Measurements from ENCODE around the gene MED28.

MED28 gene

DNA sequence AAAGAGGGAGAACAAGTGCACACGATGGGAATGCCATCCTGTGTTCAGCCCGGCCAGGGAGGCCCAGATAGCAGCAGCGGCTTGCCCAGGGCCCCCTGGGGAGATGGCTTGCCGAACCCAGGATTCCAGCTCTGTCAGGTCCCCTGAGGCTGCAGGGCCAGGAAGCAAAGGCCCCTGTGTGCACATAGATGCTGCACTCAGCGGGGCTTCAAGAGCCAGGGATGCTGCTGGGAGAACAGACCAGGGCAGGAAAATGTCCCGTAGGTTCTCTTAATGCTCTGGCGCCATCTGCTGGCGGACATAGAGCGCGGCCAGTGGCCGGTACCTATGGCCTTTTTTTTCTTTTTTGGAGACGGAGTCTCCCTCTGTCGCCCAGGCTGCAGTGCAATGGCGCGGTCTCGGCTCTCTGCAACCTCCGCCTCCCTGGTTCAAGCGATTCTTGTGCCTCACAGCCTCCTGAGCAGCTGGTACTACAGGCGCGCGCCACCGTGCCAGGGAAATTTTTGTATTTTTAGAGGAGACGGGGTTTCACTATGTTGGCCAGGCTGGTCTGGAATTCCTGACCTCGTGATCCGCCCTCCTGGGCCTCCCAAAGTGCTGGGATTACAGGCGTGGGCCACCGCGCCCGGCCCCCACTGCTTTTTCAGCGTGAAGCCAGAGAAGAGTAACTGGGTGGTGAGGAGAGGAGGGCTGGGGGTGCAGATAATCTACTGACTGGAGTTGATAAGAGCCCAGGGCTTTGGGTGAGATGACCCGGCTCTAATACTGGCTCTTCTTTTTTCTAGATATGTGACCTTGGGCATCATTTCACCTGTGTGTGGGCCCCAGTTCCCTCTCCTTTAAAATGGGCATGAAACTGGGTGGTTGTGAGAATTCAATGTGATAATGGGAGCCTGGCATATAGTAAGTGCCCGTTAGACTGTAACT is 22.5 kb downstream of the MED28 start:
- no peak overlapping the region for H4K91ac ChIP-seq (ENCODE audit: low read depth, low read length, poor library complexity)
- H3K4me2 ChIP-seq (ENCODE audit: insufficient read depth, low read length, poor library complexity, severe bottlenecking) = no peak overlapping the region
- no peak overlapping the region for H2AFZ ChIP-seq (ENCODE audit: low read length)
- no peak overlapping the region for H3K18ac ChIP-seq (ENCODE audit: low read length)
- H3K9ac ChIP-seq (ENCODE audit: low read depth, low read length, poor library complexity) = no peak overlapping the region
- no peak overlapping the region for H2BK120ac ChIP-seq (ENCODE audit: low read depth, low read length)
- H3K79me1 ChIP-seq (ENCODE audit: low read depth, low read length) = no peaks in the 10 kb centered on the region
- peaks cover 16 to 63% of the 10 kb centered on the region in 2 donors for H3K36me3 ChIP-seq (replicated peaks in 1 of 2; ENCODE audit: control insufficient read depth in 2 of 2, insufficient read depth in 2 of 2, low read length in 2 of 2)
- H3K23ac ChIP-seq (ENCODE audit: low read depth, low read length, poor library complexity) = peak overlapping the region; percentile 80
- H2AK5ac ChIP-seq (ENCODE audit: low read depth, low read length) = no peak overlapping the region
- no peak overlapping the region for H3K4ac ChIP-seq (ENCODE audit: low read length)
- no peak overlapping the region for H2BK12ac ChIP-seq (ENCODE audit: low read length)
- no CpG with 5 or more reads among the region's 32 CpGs for WGBS, 2 donors (ENCODE audit: extremely low coverage in 2 of 2, insufficient read length in 2 of 2, insufficient replicate concordance in 1 of 2)
- H2BK5ac ChIP-seq (ENCODE audit: low read length) = no peak overlapping the region
- H3K27me3 ChIP-seq (ENCODE audit: control insufficient read depth in 3 of 3, insufficient read depth in 3 of 3, low read depth in 1 of 3, low read length in 3 of 3) = no peaks in the 10 kb centered on the region
- peaks cover 2 to 3% of the 10 kb centered on the region in 2 donors for H3K9me3 ChIP-seq (replicated peaks in 1 of 2; ENCODE audit: control insufficient read depth in 2 of 2, insufficient read depth in 1 of 2, low read depth in 1 of 2, low read length in 2 of 2)
- no peak overlapping the region for H4K8ac ChIP-seq (ENCODE audit: low read depth, low read length)
- no peak overlapping the region for H3K27ac ChIP-seq (replicated peaks; ENCODE audit: low read length)
- H3K4me1 ChIP-seq (ENCODE audit: control insufficient read depth in 2 of 2, insufficient read depth in 1 of 2, low read depth in 1 of 2, low read length in 2 of 2) = no peaks in the 10 kb centered on the region
- no peak overlapping the region for H3K4me3 ChIP-seq (ENCODE audit: low read length in 2 of 2)
- no peak overlapping the region for H2BK15ac ChIP-seq (ENCODE audit: low read length)
- DNase-seq (ENCODE audit: low spot score) = peak; percentile 69
- H3K14ac ChIP-seq (ENCODE audit: low read length) = no peak overlapping the region

DNA sequence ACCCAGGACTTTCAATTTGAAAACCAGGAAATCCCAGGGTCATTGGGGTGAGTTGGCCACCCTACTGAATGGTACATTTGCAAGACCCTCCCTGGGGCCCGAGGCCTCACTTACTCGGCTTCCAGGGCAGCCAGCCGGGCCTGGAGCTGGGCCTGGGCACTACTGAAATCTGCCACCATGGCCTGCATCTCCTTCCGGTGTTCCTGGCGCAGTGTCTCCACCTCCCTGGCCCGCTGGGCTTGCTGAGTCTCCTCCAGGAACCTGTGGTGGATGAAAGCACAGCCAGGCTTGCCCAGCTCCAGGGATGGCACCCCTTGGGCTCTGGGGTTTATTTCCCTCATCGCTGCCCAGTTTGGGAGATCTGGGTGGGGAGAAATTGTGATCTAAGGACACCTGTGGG is 24.7 kb downstream of the MED28 start:
- WGBS, 2 donors (ENCODE audit: extremely low coverage in 2 of 2, insufficient read length in 2 of 2, insufficient replicate concordance in 1 of 2) = no CpG with 5 or more reads among the region's 7 CpGs

DNA sequence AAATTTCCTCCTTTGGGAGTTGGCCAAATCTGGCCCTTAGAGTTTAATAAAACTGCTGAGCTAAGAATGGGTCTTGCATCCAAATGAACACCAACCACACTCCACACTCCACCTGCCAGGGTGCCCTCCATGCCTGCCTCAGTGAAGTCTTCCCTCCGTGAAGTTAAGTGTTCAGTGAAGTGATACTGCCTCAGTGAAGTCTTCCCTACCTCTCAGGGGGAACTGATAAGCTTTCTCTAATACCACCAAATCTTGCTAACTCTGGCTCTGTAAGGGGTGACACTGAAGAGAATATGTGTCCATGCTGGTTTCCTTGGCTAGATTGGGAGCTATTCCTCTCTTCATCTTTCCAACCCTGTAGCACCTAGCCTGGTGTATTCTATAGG is 27.9 kb downstream of the MED28 start:
- H3K9ac ChIP-seq (ENCODE audit: low read depth, low read length, poor library complexity) = no peak overlapping the region
- no peak overlapping the region for H2AFZ ChIP-seq (ENCODE audit: low read length)
- H3K36me3 ChIP-seq (replicated peaks in 1 of 2; ENCODE audit: control insufficient read depth in 2 of 2, insufficient read depth in 2 of 2, low read length in 2 of 2) = peaks cover 6 to 17% of the 10 kb centered on the region in 2 donors
- no peak overlapping the region for H3K23ac ChIP-seq (ENCODE audit: low read depth, low read length, poor library complexity)
- no peak overlapping the region for H3K27ac ChIP-seq (replicated peaks; ENCODE audit: low read length)
- H2BK120ac ChIP-seq (ENCODE audit: low read depth, low read length) = no peak overlapping the region
- H3K4me3 ChIP-seq (ENCODE audit: low read length in 2 of 2) = no peak overlapping the region
- peaks cover 9 to 10% of the 10 kb centered on the region in 2 donors for H3K9me3 ChIP-seq (replicated peaks in 1 of 2; ENCODE audit: control insufficient read depth in 2 of 2, insufficient read depth in 1 of 2, low read depth in 1 of 2, low read length in 2 of 2)
- H2BK15ac ChIP-seq (ENCODE audit: low read length) = no peak overlapping the region
- H3K4me2 ChIP-seq (ENCODE audit: insufficient read depth, low read length, poor library complexity, severe bottlenecking) = no peak overlapping the region
- no peak overlapping the region for H3K14ac ChIP-seq (ENCODE audit: low read length)
- H4K8ac ChIP-seq (ENCODE audit: low read depth, low read length) = no peak overlapping the region
- no peak overlapping the region for H4K91ac ChIP-seq (ENCODE audit: low read depth, low read length, poor library complexity)
- H2BK12ac ChIP-seq (ENCODE audit: low read length) = no peak overlapping the region
- no CpG with 5 or more reads among the region's 1 CpG for WGBS, 2 donors (ENCODE audit: extremely low coverage in 2 of 2, insufficient read length in 2 of 2, insufficient replicate concordance in 1 of 2)
- H2AK5ac ChIP-seq (ENCODE audit: low read depth, low read length) = no peak overlapping the region
- no peaks in the 10 kb centered on the region for H3K79me1 ChIP-seq (ENCODE audit: low read depth, low read length)
- DNase-seq (ENCODE audit: low spot score) = no peak
- no peak overlapping the region for H3K18ac ChIP-seq (ENCODE audit: low read length)
- no peaks in the 10 kb centered on the region for H3K27me3 ChIP-seq (ENCODE audit: control insufficient read depth in 3 of 3, insufficient read depth in 3 of 3, low read depth in 1 of 3, low read length in 3 of 3)
- no peaks in the 10 kb centered on the region for H3K4me1 ChIP-seq (ENCODE audit: control insufficient read depth in 2 of 2, insufficient read depth in 1 of 2, low read depth in 1 of 2, low read length in 2 of 2)
- no peak overlapping the region for H3K4ac ChIP-seq (ENCODE audit: low read length)
- no peak overlapping the region for H2BK5ac ChIP-seq (ENCODE audit: low read length)

More for the DNA sequence above, 24.7 kb downstream of the MED28 start:
- DNase-seq (ENCODE audit: low spot score) = no peak
- no peak overlapping the region for H2BK15ac ChIP-seq (ENCODE audit: low read length)
- H3K4me2 ChIP-seq (ENCODE audit: insufficient read depth, low read length, poor library complexity, severe bottlenecking) = no peak overlapping the region
- no peak overlapping the region for H3K4ac ChIP-seq (ENCODE audit: low read length)
- no peak overlapping the region for H3K18ac ChIP-seq (ENCODE audit: low read length)
- H2AFZ ChIP-seq (ENCODE audit: low read length) = no peak overlapping the region
- H3K4me1 ChIP-seq (ENCODE audit: control insufficient read depth in 2 of 2, insufficient read depth in 1 of 2, low read depth in 1 of 2, low read length in 2 of 2) = no peaks in the 10 kb centered on the region
- H3K27ac ChIP-seq (replicated peaks; ENCODE audit: low read length) = no peak overlapping the region
- H2AK5ac ChIP-seq (ENCODE audit: low read depth, low read length) = no peak overlapping the region
- no peak overlapping the region for H2BK5ac ChIP-seq (ENCODE audit: low read length)
- H4K8ac ChIP-seq (ENCODE audit: low read depth, low read length) = no peak overlapping the region
- no peak overlapping the region for H3K4me3 ChIP-seq (ENCODE audit: low read length in 2 of 2)
- no peak overlapping the region for H2BK12ac ChIP-seq (ENCODE audit: low read length)
- peaks cover 9 to 41% of the 10 kb centered on the region in 2 donors for H3K36me3 ChIP-seq (replicated peaks in 1 of 2; ENCODE audit: control insufficient read depth in 2 of 2, insufficient read depth in 2 of 2, low read length in 2 of 2)
- no peak overlapping the region for H4K91ac ChIP-seq (ENCODE audit: low read depth, low read length, poor library complexity)
- no peak overlapping the region for H2BK120ac ChIP-seq (ENCODE audit: low read depth, low read length)
- H3K23ac ChIP-seq (ENCODE audit: low read depth, low read length, poor library complexity) = no peak overlapping the region
- no peaks in the 10 kb centered on the region for H3K27me3 ChIP-seq (ENCODE audit: control insufficient read depth in 3 of 3, insufficient read depth in 3 of 3, low read depth in 1 of 3, low read length in 3 of 3)
- no peak overlapping the region for H3K9ac ChIP-seq (ENCODE audit: low read depth, low read length, poor library complexity)
- no peak overlapping the region for H3K14ac ChIP-seq (ENCODE audit: low read length)
- H3K9me3 ChIP-seq (replicated peaks in 1 of 2; ENCODE audit: control insufficient read depth in 2 of 2, insufficient read depth in 1 of 2, low read depth in 1 of 2, low read length in 2 of 2) = peaks cover 9 to 10% of the 10 kb centered on the region in 2 donors
- no peaks in the 10 kb centered on the region for H3K79me1 ChIP-seq (ENCODE audit: low read depth, low read length)

- H2AFZ ChIP-seq (ENCODE audit: low read length) = no peak overlapping the region
- H4K91ac ChIP-seq (ENCODE audit: low read depth, low read length, poor library complexity) = no peak overlapping the region
- peaks cover 0 to 2% of the 10 kb centered on the region in 2 donors for H3K36me3 ChIP-seq (replicated peaks in 1 of 2; ENCODE audit: control insufficient read depth in 2 of 2, insufficient read depth in 2 of 2, low read length in 2 of 2)
- no peak overlapping the region for H3K4ac ChIP-seq (ENCODE audit: low read length)
- H3K9me3 ChIP-seq (replicated peaks in 1 of 2; ENCODE audit: control insufficient read depth in 2 of 2, insufficient read depth in 1 of 2, low read depth in 1 of 2, low read length in 2 of 2) = peaks cover 7 to 8% of the 10 kb centered on the region in 2 donors
- H3K14ac ChIP-seq (ENCODE audit: low read length) = no peak overlapping the region
- H4K8ac ChIP-seq (ENCODE audit: low read depth, low read length) = no peak overlapping the region
- no peak overlapping the region for H2BK5ac ChIP-seq (ENCODE audit: low read length)
- no peak overlapping the region for H3K18ac ChIP-seq (ENCODE audit: low read length)
- no peak for DNase-seq (ENCODE audit: low spot score)
- no peaks in the 10 kb centered on the region for H3K79me1 ChIP-seq (ENCODE audit: low read depth, low read length)
- H3K27me3 ChIP-seq (ENCODE audit: control insufficient read depth in 3 of 3, insufficient read depth in 3 of 3, low read depth in 1 of 3, low read length in 3 of 3) = no peaks in the 10 kb centered on the region
- H3K4me2 ChIP-seq (ENCODE audit: insufficient read depth, low read length, poor library complexity, severe bottlenecking) = no peak overlapping the region
- no peak overlapping the region for H3K4me3 ChIP-seq (ENCODE audit: low read length in 2 of 2)
- H3K9ac ChIP-seq (ENCODE audit: low read depth, low read length, poor library complexity) = no peak overlapping the region
- no peak overlapping the region for H2BK15ac ChIP-seq (ENCODE audit: low read length)
- no CpG with 5 or more reads among the region's 3 CpGs for WGBS, 2 donors (ENCODE audit: extremely low coverage in 2 of 2, insufficient read length in 2 of 2, insufficient replicate concordance in 1 of 2)
- no peak overlapping the region for H2BK120ac ChIP-seq (ENCODE audit: low read depth, low read length)
- no peaks in the 10 kb centered on the region for H3K4me1 ChIP-seq (ENCODE audit: control insufficient read depth in 2 of 2, insufficient read depth in 1 of 2, low read depth in 1 of 2, low read length in 2 of 2)
- H3K23ac ChIP-seq (ENCODE audit: low read depth, low read length, poor library complexity) = no peak overlapping the region
- no peak overlapping the region for H3K27ac ChIP-seq (replicated peaks; ENCODE audit: low read length)
- H2AK5ac ChIP-seq (ENCODE audit: low read depth, low read length) = no peak overlapping the region
- no peak overlapping the region for H2BK12ac ChIP-seq (ENCODE audit: low read length)
Observed at GRCh38 chr4:17646693-17647092, 32.3 kb downstream of the MED28 start.
